ENCODE results near the gene USP6. TPM values are rescaled to one million over a fixed set of nuclear protein-coding genes. Genes with fewer than 3 reads are reported as not detected.
"Not testable (repeated sequence)": the region's sequence is repeated elsewhere in the genome, so short reads cannot be mapped to it uniquely, and the experiment has no call there.

The USP6 gene
- polyA plus RNA-seq (2012; ENCODE audit: insufficient read depth, insufficient read length), result 0.22 TPM

DNA sequence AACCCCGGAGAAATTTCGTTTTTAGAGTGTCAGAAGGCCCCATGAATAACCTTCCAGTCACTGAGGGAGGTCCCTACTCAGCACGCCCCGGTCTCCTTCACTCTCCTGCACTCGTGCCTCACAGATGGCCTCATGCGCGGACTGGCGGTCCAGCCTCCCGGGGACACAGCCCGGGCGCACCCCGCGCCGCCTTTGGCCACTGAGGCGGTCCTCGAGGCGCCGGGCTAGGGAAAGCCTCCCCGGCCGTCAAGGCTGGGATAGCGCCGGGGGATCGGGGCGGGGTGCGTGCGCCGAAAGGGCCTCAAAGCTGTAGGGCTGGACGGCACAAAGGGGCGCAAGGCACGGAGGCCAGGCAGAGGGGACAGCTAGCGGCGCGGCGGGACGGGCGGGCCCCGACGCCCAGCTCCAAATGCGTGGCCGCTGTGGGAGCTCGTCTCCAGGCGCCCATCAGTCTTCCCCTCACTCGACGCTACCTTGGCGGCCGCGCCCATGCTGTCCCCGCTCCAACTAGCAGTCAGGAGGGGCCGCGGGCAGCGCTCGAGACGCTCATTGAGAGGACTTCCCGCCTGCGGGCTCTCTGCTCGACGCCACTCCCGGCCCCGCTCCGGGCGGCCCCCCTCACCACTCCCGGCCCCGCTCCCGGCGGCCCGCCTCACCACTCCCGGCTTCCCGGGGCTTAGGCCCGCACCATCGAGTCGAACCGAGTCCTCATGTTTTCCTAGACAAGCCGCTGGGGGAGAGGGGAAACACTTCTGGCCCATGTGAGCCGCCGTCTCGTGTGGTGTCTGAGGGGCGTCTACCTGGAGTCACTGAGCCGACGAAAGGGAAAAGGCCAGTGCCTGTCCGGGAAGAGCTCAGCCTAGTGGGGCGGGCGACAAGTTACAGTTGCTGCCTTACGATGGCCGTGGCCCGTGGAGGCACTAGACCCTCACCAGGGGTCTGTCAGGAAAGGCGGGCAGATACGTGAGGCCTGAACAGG, at the start of gene USP6:
Gene USP6, plus strand, starts transcription at position 360 of the 979 bp plus-strand sequence. CDS start 14,336 bp downstream, outside the sequence.
- no peak for DNase-seq (ENCODE audit: low read depth, low spot score)
- no peak within 1 kb of the TSS for H3K4me3 ChIP-seq (ENCODE audit: low read length)

DNA sequence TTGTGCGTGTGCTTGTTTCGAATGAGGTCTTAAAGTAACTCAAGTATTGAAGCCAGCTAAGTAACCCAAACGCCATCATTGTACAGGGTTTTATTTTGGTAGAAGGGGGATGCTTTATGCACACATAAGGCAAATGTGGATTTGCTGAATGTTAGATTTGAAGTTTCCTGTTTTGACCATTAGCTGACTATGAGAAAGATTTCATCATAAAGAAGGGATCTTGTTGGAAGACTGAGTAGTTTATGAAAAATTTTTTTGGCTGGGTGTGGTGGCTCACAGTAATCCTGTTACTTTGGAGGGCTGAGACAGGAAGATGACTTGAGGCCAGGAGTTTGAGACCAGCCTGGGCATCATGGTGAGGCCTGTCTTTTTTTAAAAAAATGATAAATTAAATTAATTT, 47.6 kb upstream of the USP6 start:
- no peak for DNase-seq (ENCODE audit: low read depth, low spot score)
- no peak overlapping the region for H3K4me3 ChIP-seq (ENCODE audit: low read length)

DNA sequence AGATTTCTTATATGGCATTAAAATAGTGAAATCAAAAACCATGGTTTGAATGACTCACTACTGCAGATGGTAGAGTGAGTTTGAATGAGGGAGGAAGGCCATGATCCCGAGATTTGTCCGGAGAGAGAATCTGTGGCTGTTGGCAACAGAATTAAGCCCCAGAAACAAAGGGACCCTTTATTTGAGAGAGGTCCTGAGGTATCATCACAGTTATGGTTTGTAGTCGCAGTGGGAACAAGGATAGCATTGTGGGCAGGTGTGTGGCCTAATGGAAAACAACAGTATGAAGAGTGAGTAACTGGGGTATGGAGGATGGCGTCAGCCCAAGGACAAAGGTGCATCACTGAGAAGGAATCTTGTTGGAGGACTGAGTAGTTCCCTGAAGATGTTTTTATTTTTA, 46.1 kb upstream of the USP6 start:
- H3K4me3 ChIP-seq (ENCODE audit: low read length), result no peak overlapping the region
- no peak for DNase-seq (ENCODE audit: low read depth, low spot score)

DNA sequence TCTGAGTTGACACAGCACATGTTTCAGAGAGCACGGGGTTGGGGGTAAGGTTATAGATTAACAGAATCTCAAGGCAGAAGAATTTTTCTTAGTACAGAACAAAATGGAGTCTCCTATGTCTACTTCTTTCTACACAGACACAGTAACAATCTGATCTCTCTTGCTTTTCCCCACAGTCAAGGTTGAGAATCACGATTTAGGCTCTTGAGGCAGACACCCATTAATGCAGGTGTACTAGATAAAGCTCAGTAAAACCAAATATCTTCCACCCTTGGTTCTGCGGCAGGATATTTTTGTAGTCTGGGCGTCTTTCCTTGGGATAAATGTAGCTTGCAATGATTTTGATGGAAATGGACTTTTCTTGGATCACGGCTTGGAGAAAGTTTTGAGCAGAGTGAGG, 40.4 kb upstream of the USP6 start:
- H3K4me3 ChIP-seq (ENCODE audit: low read length); DNase-seq (ENCODE audit: low read depth, low spot score): not testable (repeated sequence)

DNA sequence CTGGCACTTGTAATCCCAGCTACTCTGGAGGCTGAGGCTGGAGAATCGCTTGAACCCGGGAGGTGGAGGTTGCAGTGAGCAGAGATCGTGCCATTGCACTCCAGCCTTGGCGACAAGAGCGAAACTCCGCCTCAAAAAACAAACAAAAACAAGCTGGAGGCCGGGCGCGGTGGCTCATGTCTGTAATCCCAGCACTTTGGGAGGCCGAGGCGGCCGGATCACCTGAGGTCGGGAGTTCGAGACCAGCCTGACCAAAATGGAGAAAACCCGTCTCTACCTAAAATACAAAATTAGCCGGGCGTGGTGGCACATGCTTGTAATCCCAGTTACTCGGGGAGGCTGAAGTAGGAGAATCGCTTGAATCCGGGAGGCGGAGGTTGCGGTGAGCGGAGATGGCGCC, 38.6 kb upstream of the USP6 start:
- not testable (repeated sequence) for H3K4me3 ChIP-seq (ENCODE audit: low read length); DNase-seq (ENCODE audit: low read depth, low spot score)

DNA sequence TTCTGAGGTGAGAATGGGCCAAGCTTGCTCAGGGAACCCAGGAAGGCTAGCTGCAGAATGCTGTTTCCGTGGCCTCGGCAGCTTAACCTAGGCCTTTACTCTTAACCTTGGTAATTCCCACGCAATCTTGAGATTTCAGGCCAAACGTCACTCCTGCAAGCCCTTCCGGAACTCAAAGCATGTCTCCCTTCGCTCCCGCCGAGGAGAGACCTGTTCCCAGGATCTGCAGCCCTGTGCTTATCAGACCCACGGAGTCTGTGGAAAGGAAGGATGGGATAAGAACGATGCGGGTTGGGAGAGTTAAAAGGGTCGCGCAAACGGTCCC, 38.1 kb upstream of the USP6 start:
- no peak overlapping the region for H3K4me3 ChIP-seq (ENCODE audit: low read length)
- DNase-seq (ENCODE audit: low read depth, low spot score), result no peak

DNA sequence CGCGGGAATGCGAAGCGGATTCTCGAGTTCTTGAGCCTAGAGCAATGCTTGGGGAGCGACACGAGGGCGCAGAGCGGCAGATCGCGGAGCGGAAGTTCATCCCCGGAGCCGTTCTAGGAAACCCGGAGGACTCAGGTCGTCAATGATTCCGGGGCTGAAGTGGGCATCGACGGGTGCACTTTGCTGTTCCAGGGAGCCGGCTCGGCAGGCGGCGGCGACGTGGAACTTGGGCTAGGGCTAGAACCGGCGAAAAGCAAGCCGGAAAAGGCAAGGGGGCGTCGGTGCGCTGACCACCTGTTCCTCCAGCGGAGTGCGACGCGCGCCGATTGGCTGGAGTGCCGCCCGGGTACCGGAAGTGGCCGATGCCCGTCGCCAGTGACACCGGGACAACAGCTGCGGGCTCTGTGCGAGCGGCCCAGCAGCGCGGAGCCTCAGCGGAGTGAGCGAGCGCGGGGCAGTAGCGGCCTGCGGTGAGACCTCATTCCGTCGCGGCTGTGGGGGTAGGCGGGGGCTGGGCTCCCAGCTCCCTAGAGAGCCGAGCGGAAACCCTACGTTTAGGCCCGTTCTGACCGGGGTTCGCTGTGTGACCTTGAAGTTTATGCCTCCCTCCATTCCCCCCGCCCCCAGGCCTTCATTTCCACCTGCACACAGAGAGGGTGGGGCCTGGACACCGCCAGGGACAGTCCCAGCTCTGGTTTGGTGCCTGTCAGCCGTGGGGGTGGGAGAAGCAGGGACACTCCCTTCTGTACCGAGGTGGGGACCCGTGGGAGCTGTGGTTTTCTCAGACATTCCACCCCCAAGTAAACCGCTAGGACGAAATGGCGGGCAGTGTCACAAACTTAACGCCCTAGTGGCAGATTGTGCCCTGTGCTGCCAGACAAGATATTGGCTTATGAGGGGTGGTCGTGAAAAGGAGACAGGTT, 37.5 kb upstream of the USP6 start, which contains the start of gene ZFP3:
Gene ZFP3, plus strand, starts transcription at position 362 of the 923 bp plus-strand sequence. CDS start 13,038 bp downstream, outside the sequence.
- peak within 1 kb of the TSS; percentile 58 for H3K4me3 ChIP-seq (ENCODE audit: low read length)
- peak; percentile 26 for DNase-seq (ENCODE audit: low read depth, low spot score)

DNA sequence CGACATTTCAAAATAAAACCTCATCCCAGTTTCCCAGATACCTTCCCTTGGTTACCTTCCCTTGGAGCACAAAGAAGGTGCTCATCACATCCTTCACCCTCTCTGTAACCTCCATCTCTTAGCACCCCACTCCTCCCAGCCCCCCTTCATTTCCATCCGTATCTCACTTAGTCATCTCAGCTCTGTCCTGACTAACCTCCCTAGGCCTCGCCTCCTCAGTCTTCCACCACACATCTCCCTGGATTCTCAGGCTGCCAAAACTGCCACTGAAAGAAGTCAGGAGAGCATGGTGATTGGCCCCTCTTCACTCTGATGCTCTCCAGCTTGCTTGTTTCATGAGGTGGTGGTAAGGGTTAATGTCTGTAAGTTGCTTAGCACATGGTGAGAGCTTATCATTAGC, 35.2 kb upstream of the USP6 start:
- no peak overlapping the region for H3K4me3 ChIP-seq (ENCODE audit: low read length)
- no peak for DNase-seq (ENCODE audit: low read depth, low spot score)

DNA sequence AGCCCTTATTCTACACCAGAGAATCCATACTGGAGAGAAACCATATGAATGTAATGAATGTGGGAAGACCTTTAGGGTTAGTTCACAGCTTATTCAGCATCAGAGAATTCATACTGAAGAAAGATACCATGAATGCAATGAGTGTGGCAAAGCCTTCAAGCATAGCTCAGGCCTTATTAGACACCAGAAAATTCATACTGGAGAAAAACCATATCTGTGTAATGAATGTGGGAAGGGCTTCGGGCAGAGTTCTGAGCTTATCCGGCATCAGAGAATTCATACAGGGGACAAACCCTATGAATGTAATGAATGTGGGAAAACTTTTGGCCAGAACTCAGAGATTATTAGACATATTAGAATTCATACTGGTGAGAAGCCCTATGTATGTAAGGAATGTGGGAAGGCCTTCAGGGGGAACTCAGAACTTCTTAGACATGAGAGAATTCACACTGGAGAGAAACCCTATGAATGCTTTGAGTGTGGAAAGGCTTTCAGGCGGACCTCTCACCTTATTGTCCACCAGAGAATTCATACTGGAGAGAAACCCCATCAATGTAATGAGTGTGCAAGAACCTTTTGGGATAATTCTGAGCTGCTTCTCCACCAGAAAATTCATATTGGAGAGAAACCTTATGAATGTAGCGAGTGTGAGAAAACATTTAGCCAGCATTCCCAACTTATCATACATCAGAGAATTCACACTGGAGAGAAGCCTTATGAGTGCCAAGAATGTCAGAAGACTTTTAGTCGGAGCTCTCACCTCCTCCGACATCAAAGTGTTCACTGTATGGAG, 23.4 kb upstream of the USP6 start:
- DNase-seq (ENCODE audit: low read depth, low spot score), result no peak
- H3K4me3 ChIP-seq (ENCODE audit: low read length), result no peak overlapping the region

DNA sequence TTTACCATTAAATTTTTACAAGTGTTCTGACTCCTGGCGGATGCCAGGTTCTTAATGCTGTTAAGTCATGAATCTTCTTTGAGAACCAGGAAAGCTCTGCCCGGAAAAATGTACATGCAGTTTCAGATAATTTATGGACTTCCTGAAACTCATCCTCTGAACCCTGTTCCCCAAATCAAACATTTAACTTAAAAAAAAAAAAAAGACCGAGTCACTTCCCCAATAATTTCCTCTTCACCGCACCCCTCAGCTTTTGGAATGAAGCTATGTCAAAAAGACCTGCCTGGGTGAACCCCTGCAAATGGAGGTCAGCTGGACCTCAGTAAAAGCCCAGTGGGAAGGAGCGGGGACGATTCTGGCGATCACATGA, 19.1 kb upstream of the USP6 start:
- H3K4me3 ChIP-seq (ENCODE audit: low read length), result no peak overlapping the region
- no peak for DNase-seq (ENCODE audit: low read depth, low spot score)

DNA sequence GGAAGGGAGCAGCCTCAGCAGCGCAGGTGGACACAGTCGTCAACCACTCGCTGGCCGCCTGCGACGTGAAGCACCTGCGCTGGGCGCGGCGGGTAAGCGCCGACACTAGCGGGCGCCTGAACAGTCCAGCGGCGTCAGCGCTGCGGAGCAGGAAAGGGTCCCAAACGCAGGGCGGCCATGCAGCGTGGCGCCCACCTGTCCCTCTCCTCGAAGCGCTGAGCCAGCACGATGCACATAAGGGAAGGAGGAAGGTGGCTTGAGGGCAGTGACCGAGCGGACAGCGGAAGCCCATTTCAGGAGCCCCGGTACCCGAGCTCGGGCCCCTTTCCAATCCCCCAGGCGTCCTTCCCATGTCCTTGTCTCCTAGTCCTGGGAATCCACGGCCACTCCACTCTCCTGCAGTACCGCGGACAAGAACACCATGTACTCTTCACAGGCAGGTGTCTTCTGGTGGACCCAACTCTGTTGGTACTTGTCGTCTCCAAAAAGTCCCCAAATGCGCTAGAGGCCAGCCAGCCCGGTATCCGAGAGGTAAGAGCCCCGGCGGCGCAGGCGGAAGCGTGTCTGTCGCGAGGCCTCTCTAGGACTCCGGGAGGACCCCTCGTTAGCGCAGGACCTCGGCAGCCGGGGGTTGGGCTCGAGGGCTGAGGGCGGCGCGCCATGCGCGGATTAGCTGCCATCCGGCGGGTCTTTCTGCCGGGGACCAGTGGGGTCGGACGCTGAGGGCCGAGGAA, 18.6 kb upstream of the USP6 start:
- H3K4me3 ChIP-seq (ENCODE audit: low read length), result no peak overlapping the region
- DNase-seq (ENCODE audit: low read depth, low spot score), result no peak

DNA sequence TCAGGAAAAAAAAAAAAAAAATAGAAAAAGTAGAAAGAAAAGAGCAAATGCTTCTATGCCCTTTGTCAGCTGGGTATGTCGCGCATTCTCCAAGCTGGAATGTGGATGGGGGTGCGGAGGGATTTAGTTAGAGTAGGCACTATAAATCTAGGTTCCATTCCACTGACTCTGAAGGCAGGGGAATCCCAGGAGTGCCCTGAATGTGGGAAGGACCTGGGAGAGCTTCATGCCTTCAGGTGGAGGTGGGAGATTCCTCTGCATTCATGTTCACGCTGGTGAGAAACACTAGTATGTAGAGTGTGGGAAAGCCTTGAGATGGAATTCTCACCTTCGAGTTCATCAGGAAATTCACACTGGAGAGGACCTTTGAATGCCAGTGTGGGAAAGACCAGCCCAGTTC, 16.6 kb upstream of the USP6 start:
- DNase-seq (ENCODE audit: low read depth, low spot score), result no peak
- H3K4me3 ChIP-seq (ENCODE audit: low read length), result no peak overlapping the region

DNA sequence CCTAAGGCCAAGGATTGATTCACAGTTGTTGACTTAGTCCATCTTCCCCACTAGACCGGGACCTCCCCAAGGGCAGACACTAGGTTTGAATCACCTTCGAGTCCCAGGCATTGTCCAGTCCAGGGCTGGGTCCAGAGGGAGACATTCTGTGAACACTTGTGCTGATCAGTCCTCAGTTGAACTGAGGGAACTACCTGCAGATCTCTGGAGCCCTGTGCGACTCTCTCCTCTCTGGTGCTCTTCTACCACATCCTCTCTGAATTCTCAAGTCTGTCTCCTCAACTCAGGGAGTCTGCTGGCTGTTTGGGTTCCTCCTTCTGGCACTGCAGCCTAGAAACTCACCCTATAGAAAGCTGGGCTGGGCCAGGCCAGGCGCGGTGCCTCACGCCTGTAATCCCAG, 15.0 kb upstream of the USP6 start:
- DNase-seq (ENCODE audit: low read depth, low spot score), result no peak
- no peak overlapping the region for H3K4me3 ChIP-seq (ENCODE audit: low read length)

DNA sequence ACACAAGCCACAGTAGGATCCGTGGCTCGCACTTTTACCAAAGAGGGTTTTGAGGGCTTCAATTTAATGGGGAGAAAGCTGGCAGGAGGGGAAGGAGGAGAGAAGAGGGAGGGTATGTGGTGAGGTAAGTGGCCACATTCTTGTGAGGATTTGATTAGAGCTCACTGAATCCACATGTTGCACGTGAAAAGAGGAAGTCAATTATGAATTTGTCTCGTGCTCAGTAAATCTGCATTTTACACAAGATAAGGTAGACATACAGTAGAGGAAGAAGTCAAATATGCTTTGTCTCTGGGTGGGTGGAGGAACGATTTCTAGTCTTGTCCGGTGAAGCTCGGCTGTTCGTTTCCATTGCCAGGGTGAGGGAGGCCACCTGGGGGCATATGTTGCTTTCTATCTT, 5.0 kb upstream of the USP6 start:
- H3K4me3 ChIP-seq (ENCODE audit: low read length), result peak overlapping the region; percentile 94
- DNase-seq (ENCODE audit: low read depth, low spot score), result peak; percentile 15

DNA sequence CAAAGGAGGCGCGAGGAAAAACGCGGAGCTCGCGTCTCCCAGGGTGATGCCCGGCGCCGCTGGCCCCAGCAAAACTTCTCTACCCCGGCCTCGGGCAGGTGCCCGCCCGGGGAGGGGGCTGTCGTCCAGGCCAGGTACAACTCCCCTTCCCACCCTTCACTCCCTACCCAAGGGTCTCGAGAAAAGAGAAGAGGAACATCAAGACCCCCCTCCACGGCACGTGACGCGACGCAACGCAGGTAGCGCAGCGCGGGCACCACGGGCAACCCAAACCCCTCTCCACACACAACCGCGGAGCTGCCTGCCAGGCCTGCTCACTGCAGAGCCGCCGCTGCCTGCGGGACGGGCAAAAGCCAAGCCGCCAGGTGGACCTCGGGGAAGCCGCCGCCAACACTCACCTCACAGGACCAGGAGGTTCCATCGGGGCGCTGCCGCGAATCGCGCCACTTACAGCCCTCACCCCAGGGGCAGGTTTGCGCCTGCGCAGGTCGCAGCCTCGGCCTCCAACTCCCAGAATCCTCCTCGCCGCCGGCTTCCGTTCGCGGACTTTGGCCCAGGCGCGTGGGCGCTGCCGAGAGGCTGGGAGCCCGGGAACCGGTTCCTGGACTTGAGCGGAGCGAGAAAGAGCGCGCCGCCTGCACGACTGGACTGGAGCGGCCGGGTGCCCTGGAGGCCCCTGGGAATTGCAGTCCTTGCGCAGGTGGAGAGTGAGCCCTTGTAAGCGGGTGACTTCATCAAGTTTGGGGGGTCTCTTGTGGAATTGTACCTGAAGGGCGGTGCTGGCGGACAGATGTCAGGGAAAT, 4.2 kb upstream of the USP6 start, which contains the start of gene ZNF232:
Gene ZNF232, minus strand, starts transcription at position 477 of the 803 bp plus-strand sequence. Its CDS starts 56 bp downstream, at position 421.
- peak; percentile 87 for DNase-seq (ENCODE audit: low read depth, low spot score)
- H3K4me3 ChIP-seq (ENCODE audit: low read length), result peak within 1 kb of the TSS; percentile 94

DNA sequence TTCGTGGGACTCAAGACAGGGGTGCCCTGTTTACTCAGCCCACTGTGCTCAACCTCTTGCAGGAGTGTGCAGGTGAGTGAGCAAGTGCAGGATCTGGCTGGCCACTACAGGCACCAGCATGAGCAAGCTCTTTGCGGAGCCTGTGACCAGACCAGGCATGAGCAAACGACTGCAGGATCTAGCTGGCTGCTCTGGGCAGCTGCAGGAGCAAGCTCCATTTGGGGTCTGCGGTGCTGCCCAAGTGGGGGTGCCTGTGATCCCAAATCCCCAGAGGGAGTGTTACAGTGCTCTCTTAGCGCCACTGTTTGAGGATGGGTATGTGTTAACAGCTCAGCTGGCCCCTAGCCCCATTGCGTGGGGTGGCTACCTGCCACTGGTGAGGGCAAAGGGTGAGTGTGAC, 2.4 kb downstream of the USP6 start:
- no peak for DNase-seq (ENCODE audit: low read depth, low spot score)
- no peak overlapping the region for H3K4me3 ChIP-seq (ENCODE audit: low read length)

DNA sequence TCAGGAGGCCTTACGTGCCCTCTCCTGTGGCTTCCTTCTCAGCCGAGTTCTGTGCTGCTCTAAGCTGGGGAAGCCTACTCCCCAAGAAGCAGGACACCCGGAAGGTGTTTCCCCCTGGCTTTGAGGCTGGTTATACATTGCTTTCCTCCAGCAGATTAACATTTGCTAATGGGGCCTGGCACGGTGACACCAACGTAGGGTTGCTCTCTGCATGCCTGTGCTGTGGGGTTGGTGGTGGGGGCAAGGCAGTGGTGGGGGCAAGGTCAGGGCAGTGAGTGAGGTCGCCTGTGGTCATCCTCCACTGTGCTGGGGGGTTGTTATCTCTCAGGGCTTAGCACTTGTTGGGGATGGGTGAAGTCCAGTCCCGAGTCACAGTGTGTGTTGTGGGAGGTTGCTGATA, 4.2 kb downstream of the USP6 start:
- DNase-seq (ENCODE audit: low read depth, low spot score), result no peak
- no peak overlapping the region for H3K4me3 ChIP-seq (ENCODE audit: low read length)
